GM21381 (cell line): ENCODE data around the gene ARID1B.

Experiments used
- ATAC-seq: cut with Tn5 transposase; IDR thresholded peaks from one replicate; pipeline ENCODE4 v1.9.1; 2021; ENCODE audit warnings: mild to moderate bottlenecking, moderate library complexity; ENCODE audit not compliant: unreplicated experiment

Gene ARID1B

DNA sequence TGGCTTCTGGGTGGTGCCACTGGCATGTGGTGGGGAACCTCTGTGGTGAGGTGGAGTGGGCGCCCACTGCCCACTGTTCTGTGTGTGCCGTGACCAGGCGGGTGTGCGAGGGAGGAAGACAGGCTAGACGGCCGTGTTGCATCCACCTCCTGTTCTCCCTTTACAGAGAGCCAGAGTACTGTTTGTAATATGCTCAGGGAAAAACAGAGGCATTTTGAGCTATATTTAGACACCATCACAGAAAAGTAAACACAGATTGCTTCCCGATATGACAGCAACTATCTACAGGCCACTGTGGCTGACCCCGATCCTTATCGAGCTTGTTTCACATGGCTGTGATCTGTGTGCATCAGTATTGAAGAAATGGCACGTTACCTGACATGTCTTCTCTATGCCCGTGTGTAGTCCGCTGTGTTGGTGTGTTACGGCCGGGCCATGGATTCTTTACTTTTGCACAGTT is 45.6 kb downstream of the ARID1B start:
- no peak for ATAC-seq

DNA sequence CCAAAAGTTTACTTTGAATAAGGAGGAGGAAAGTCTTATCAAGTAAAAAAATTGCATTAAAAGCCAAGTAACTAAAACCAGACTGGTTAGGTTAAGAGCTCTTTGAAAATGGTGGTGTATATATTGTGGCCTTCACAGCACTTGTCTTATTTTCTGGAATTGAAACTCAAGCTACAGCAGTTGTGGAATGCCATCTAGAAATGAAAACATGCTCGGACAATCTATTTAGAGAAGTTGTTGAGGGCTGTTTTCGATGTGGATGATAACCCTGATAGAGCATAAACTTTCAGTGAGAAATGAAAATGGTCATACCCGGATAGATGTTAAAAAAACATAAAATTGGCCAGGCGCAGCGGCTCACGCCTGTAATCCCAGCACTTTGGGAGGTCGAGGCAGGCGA is 47.0 kb downstream of the ARID1B start:
- ATAC-seq: no peak

DNA sequence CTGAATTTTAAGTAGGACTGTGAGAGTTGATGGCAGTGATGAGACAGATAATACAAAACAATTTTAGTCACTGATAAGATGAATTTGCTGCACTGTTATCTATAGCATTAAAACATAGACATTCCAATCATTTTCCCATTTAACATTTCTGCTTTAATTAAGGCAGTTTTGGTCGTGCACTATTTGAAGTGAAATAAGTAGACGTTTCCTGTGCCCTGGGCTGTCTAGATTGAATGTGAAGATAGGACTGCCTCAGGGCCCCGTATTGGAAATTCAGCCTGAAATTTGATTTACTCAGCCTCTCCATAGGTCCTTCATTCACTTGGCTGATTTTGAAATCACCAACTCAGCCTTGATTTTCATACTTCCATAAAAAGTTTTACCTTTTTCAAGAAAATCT is 48.3 kb downstream of the ARID1B start:
- no peak for ATAC-seq

DNA sequence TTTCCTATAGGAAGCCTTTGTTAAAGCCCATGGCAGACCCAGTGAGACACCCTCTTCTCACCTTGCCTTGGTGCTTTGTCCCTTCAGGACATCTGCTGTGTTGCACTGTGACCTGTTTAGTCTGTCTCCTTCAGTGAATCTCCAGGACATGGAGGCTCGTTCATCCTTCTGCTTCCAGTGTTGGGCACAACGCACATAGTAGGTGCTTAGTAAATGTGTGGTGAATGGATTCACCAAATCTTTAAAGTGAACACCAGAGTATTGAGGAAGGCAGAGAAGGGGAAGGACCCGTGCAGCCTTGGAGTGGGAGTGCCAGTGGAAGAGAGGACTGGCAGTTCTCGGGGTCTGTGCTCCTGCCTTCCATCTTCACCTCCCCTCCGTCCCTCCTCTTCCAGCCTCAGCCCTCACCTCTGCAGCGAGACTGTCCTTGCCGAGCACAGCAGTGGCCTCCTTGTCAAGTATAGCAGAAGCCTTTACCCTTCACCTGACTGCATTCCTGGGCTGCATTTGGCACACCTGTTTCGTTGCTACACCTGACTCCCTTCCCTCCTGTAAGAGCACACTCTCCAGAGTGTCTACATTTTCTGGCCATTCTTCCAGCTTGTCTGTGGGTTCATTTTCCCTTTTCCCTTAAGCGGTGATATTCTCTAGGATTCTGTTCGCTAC is 49.2 kb downstream of the ARID1B start:
- ATAC-seq: no peak

DNA sequence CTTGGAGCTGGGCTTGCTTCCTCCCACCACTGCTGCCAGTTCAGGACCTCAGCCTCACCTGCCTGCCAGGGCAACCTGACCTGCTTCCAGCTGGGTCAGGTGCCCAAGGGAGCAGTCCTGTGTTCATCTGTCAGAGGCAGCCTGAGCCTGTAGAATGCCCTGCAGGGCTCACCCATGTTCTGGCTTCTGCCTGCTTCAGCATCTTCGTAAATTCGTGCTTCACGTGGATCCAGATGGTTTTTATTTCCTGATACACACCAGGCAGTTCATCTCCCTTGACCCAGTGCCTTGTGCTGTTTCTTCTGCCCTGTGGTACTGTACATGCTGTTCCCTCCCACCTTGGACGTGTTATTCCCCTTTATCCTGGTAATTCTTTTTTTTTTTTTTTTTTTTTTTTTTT is 50.2 kb downstream of the ARID1B start:
- ATAC-seq: no peak

DNA sequence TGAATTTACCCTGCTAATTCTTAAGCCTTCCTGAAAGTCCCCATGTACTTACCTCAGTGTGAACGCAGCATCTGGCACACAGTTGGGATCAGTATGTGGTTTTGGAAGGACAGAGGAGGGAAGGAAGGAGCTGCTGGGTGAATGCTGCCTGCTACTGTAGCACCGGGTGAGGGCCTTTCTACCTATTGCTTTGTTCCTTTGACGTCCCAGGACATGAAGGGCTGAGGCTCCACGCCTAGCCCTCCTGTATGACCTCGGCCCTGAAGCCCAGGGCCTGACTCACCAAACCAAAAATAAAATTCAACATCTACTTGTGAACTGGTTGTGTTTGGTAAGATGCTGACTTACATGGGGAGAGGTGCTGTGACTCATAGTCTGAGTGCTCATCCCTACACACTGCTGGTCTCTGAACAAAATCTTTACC is 51.1 kb downstream of the ARID1B start:
- ATAC-seq: no peak

DNA sequence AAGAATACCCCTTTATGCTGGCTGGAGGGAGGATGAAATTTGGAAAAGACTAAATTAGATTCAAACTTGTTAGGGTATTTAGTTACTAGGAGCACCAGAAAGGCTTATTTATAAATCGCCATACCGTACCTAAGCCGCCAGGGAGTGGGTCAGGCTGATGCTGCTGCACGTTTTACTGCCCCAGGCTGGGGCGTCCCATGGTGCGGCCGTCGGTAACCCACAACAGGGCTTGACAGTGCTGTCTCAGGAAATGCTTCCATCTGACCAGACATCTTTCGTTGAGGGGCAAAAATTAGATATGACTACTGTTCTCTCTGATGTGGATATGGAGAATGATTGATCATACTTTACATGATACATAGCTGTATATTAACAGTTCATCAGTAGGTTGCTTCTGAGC is 52.9 kb downstream of the ARID1B start:
- no peak for ATAC-seq

DNA sequence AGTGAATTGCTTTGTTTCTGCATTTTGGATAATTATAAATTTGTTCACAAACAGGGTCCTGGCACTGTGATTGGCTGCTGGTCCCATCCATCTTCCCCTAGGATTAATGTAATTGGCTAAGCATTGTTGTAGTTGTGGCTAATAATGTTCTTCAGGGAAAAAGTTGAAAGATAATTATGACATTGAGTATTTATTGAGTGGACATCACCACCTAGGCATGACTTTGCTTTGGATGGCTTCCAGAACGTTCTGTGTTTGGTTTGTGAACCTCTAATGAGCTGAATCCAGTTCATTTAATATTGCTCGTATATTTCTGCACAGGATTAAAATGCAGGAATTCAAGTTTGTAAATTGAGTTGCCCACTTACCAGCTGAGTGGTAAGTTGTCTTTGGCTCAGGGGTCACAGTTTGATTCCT is 55.1 kb downstream of the ARID1B start:
- no peak for ATAC-seq

DNA sequence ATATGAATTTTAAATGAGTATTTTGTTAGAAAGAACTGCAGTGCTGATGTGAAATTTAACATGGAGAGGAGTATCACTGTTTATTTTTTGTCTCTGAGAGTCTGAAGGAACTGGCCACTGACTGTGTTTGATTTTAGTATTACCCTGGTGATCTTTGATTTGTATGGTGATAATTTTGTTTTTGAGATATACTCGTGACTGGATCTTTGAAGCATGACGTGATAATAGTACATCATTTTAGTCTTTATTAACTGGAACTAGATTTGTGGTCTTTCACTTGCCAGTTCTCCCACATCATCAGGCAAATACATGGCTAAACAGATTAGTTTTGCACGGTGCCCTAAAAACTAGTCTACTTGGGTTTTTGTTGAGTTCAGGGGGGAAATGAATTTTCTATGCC is 55.5 kb downstream of the ARID1B start:
- no peak for ATAC-seq

DNA sequence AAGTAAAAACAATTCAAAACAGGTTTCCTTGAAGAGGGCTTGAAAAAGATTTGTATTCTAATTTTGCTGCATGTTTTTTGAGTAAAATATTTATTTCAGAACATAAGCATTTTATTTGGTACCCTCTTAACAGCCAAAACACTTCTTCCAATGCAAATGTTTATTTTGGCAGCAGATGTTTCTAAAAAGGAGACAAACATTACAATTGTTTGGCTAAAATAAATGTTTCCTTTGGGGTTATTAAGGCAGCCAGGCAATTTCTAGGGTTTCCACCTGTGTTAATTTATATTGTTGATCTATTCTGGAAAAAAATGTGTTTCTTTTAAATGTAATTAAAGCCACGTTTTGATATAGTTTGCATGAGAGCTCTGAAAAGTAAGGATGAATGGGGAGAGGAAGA is 56.6 kb downstream of the ARID1B start:
- ATAC-seq: no peak

DNA sequence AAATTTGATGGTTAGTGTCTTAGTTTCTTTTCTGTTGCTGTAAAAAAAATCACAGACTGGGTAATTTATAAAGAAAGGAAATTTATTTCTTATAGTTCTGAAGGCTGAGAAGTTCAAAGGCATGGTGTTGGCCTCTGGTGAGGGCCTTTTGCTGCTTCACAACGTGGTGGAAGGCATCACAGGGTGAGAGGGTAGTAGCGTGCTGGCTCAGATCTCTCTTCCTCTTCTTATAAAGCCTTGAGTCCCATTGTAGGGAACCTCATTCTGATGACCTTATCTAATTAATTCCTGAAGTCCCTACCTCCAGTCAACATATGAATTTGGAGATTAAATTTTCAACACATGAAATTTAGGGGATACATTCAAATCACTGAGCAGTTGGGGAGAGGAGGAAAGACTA is 62.0 kb downstream of the ARID1B start:
- ATAC-seq: no peak

DNA sequence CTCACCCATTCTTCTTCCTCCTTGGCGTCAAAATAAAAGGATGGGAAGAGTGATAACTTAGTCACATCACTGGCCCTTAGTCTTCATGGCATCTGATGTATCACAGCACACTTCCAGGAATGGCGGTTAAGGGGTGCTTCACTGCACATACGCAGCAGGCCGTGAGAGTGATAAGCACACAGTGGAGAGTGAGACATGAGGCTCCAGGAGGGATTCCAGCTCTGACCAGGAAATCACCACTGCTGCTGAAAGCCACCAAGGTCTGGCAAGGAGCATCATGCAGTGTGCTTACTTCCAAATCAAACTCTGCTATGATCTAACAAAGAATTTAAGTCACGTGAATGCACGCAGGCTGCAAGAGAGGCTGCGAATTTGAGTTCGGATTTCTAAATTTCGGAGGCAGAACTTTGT is 62.4 kb downstream of the ARID1B start:
- no peak for ATAC-seq

DNA sequence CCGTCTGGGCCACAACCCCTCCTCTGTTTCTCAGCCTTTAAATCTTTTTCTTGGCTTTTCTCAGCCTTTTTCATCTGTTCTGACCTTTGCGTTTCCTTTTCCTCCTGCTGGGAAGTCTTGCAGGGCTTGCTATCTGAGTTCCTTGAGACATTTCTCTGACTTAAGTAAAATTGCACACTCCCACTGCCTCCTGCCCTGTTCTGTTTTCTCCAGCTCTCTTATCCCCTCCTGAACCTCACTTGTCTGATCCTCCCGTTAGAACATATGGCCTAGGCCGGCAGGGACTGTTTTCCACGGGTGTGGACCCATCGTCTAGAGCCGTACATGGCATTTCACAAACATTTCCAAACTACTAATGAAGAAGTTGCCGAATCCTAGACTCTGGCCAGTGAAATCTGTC is 63.0 kb downstream of the ARID1B start:
- ATAC-seq: no peak

DNA sequence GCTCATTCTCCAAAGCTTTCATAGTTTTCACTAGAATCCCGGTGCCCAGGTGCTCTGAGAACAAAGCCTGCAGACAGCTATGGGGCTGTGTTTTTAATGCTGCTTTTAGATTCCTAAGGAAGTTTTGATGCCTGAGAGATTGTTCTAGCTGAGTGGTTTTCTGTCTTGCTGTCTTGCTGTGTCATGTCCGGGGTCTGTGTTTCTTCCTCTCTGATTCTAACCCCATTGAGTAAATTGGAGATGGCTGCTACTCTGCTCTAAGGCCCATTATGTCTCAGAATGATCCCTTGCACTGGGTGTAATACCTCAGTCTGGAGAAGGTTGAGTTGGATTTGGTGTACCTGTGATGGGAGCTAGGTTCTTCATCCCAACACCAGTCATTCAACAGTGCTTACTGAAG is 63.4 kb downstream of the ARID1B start:
- ATAC-seq: no peak

DNA sequence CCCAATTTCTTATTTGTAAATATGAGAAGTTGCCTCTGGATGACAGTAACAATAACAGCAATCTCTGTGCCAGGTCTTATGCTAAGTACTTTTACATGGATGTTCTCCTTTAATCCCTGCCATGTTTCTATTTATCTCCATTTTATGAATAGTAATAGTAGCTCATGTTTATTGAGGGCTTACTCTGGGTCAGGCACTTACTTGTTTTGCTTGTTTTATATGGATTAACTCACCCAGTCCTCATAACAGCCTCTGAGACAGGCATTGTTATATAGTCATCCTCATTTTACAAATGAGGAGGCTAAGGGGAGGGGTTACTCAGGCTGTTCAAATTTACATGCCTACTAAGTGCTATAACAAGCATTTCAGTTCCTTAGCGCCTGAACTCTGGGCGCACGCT is 64.3 kb downstream of the ARID1B start:
- ATAC-seq: no peak

DNA sequence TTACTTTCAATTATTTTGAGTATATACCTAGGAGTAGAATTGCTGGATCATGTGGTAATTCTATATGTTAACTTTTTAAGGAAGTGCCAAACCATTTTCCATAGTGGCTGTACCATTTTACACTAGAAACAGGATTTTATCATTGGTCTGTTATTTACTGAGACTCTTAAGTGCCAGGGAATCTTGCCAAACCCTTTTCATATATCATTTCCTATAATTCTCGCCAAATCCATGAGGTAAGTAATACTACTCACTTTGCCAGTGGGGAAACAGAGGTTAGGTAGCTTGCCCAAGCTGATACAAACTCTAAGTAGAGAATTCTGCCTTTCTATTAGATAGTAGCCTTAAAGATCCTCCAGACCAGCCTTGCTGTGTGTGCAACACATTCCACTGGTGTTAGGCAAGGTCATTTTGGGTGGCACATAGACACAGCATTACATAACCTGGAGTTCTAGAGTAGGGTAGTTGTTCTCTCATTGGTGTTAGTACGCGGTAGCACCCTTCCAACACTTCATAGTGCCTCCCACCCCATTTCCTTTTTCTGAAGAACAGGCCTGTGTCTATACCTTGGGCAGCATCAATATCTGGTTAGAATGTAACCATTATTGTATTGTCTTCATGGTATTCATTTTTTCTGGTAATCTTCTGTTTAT is 65.5 kb downstream of the ARID1B start:
- ATAC-seq: no peak

DNA sequence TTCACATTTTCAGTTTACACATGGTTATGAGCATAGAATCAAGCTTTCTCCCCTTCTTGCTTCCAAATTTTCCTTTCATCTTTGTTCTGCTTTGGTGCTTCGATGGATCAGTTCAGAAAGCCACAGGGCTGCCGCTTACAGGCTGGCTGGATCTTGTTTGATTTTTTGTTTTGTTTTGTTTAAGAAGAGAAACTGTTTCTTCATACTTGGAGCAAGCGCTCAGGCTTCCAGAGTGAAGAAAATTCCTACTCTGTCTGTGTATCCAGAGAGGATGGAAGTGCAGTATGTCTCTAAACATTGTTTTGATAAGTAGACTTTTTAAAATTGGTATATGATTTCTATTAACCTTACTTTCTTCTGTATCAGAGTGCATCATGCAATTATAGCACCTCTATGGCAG is 66.9 kb downstream of the ARID1B start:
- no peak for ATAC-seq

DNA sequence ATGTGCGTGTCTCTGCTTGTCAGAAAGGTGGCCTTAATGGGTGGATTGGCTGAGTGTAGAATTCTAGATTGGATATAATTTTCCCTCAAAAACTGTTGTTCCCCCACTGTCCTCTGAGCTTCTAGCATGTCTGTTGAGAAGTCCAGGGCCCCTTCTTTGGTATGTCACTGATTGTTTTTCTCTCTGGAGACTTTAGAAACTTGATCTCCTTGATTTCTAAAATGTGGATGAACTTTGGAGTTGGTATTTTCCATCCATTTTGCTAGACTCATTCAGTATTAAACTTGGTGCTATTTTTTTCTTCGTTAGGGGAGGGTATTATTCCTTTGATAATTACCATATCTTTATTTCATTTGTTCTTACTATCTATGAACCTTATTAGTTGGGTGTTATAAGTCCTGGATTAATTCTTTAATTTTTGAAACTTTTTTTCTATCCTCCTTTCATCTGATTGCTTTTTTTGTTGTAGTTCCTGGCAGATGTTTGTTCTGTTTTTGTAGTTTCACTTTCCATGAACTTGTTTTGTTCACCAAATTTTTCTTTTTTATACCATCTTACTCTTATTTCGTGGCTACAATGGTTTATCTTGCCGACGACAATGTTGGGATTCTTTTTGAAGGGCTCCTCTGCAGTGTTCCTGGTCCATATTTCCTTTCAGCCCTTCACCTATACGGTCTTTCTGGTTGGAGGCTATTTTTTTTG is 68.4 kb downstream of the ARID1B start:
- no peak for ATAC-seq

DNA sequence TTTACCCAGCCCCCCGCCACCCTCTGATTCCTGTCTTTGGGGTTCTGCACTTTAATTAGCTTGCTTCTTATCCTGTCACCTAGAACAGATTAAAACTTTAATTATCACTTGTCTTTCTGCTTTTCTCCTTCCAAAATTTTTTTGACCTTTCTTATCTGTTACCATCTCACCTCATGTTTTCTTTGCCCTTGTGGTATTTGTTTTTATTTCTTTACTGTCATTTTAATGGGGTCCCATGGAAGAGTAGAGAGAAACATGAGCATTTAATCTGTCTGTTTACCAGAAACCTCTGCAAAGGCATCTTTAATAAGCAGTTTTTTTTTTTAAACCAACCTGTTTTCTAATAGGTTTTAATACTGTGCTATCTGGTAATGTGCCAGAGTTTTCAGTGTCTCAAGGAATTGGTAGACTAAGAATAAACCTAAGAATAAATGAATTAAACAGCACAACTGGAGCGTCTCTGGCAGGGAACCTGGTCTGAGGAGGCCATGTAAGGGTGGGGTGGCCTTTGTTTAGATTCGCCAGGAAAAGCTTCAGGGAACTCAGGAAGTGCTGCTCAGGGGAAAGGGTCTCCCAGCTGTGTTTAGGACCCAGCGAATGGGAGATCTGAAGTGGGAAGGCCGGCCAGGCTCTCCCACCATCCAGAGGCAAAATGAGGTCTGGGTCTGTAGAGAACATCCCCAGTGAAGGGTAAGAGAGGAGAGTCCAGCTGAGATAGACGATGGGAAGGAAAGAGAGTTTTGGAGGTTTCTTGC is 69.8 kb downstream of the ARID1B start:
- no peak for ATAC-seq

DNA sequence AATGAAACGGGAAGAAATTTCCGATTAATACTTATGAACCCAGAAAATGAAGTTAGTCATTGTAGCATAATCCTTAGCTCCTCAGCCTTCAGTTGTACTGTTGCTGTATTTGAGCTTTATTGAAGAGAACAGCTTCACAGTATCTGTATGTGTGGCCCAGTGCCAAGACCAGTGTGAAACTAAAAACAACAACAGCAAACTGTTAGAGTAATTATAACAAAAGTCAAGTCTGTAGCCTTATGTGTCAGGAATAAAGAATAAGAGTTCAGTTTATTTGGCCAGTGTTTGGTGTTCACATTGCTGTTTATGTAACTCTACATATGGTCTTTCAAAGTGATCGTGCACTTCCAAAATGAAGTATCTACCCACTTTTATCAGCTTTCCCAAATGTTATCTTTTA is 70.9 kb downstream of the ARID1B start:
- ATAC-seq: no peak

DNA sequence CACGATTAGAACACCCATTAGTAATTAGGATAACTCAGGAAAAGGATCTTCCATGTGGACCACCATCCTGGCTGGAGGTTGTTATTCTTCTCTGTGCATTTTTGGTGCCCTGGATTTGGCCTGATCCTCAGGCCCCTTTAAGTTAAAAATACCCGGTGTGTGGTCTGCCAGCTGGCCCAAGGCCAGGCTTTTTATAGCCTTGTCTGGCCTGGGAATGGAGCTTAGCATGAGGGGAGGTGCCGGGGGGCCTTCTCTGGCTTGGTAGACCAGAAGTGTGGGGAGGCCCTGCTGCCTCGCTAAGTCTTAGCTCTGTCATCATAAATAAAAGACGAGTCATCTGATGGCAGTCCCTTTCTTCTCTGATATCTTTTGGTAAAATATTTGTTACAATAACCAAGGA is 71.4 kb downstream of the ARID1B start:
- ATAC-seq: no peak

DNA sequence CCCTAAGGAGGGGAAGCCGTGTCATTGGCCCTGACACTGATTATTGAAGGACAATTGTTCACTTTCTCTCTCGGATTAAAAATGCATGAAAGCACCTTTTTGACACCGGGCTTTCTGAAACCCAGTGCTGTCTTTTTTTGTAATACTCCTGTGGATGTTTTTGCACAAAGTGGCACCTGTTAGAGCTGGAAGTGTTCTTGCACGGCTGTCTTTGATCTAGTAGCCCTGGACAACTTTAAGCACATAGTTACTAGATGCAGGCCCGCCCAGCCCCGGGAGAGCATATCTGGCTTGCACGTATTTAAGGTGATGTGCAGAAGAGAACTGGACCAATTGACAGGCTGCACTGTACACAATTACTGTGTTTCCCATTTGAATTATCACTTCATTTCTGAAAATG is 72.6 kb downstream of the ARID1B start:
- ATAC-seq: no peak
